CD4-positive, alpha-beta T cell treated with Interleukin-17A for 4 hours (primary cell): Measurements from ENCODE around the gene C3orf52.
A peak's percentile ranks its signal among the peaks of the same experiment; 100 is the strongest.

Experiments
- DNase-seq: peaks from one replicate; pipeline ENCODE4 v3.0.0-alpha.2; 2020; ENCODE audit warnings: mixed read lengths

The C3orf52 gene

DNA sequence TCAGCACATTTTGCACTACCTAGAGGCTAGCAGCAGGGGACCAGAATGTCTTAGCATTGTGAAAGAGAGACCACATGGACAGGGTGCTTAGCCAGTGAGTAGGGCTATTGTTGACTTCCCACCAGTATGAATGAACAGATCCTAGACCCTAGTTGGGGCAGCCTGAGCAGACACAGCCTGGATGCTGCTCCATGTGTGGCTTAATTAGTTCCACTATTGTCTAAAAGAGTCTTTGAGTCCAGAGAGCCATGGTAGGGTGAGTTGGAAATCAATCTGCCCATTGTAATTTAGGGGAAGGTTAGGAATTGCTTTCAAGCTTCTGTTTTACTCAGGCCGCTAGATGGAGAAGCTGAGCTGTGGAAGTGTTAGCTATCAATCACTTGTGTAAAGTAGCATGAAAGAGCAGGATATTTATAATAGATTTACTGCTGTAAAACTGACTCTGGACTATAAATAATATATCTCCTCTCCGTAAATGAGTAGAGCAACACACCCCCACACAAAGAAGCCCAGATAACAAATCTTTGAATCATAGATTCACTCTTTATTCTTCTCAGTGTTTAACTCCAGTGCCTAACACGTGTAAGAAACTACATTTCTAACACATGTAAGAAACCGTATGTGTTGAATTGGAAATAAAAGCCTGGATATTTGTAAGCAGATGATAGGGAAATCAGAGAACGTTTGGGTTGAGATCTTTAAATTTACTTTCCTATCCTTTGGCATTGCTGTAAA lies 50.9 kb downstream of the C3orf52 start:
- peak; percentile 63 for DNase-seq

- no peak for DNase-seq
Observed at GRCh38 chr3:112137781-112138180, 51.6 kb downstream of the C3orf52 start.

GRCh38 chr3:112138219-112138969 lies 52.2 kb downstream of the C3orf52 start:
- DNase-seq, result no peak

GRCh38 chr3:112140584-112140983 lies 54.4 kb downstream of the C3orf52 start:
- DNase-seq, result no peak

- no peak for DNase-seq
Observed at GRCh38 chr3:112141293-112141692, 55.1 kb downstream of the C3orf52 start.

- no peak for DNase-seq
Observed at GRCh38 chr3:112143251-112143650, 57.1 kb downstream of the C3orf52 start.

GRCh38 chr3:112143689-112144088 lies 57.5 kb downstream of the C3orf52 start:
- DNase-seq, result no peak

DNA sequence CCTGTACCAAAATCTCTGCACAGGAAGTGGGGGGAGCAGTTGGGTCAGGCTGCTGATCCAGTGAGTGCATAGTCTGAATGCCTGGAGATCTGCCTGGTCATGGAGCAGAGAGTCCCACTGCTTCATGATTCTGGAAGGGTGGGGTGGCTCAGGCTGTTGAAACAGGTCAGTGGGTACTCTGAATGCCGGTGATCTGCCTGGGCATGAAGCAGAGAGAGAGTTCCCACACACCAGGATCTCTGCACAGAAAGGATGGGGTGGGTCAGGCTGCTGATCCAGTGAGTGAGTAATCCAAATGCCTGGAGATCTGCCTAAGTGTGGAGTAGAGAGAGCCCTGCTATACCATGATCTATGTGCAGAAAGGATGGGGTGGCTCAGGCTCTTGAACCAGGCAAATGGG lies 62.9 kb downstream of the C3orf52 start:
- no peak for DNase-seq

- DNase-seq, result no peak
Observed at GRCh38 chr3:112167758-112168157, 81.6 kb downstream of the C3orf52 start.
